GM12878 (cell line): Measurements from ENCODE around the gene EIF3B. TPM values are rescaled to one million over a fixed set of nuclear protein-coding genes. Genes with fewer than 3 reads are reported as not detected.

ENCODE experiments used
- ATAC-seq: fragments of 200-7000 bp; cut with Tn5 transposase; 3 replicates; pipeline ENCODE4 v1.9.1; 2020; ENCODE audit warnings: mild to moderate bottlenecking, moderate library complexity
- BruUV-seq: library from RNA; stranded (reverse); fragments of 400-500 nt; replicated peaks from 2 replicates; lab custom pipeline; 2021; lab: Mats Ljungman, UMichigan
- CTCF ChIA-PET: fragments of 300-600 bp; sonication (Branson Sonifier 250); formaldehyde crosslinking; extraction: SDS; loops from one replicate; lab custom pipeline; 2021; ENCODE audit warnings: inconsistent platforms; lab: Yijun Ruan, JAX
- POLR2A ChIA-PET: fragments of 350-600 bp; formaldehyde crosslinking; extraction: SDS; loops from one replicate; lab custom pipeline; 2021; ENCODE audit warnings: inconsistent platforms; lab: Charles Lee
- RAD21 ChIA-PET: fragments of 300-600 bp; sonication (Branson Sonifier 250); formaldehyde crosslinking; loops from one replicate; lab custom pipeline; 2023; ENCODE audit warnings: antibody characterized with exemption; ENCODE audit not compliant: unreplicated experiment; lab: Charles Lee
- SMC1A ChIA-PET: fragments of 300-600 bp; sonication (Branson Sonifier 250); formaldehyde crosslinking; loops from one replicate; lab custom pipeline; 2023; ENCODE audit not compliant: unreplicated experiment, uncharacterized antibody; lab: Charles Lee
- DNase-seq: peaks from one replicate; pipeline ENCODE4 v3.0.0-alpha.2; 2011; ENCODE audit warnings: low read depth, low spot score
- FAIRE-seq: peaks from 3 replicates; lab custom pipeline; 2011; peaks lifted over from hg19 to GRCh38; lab: Jason Lieb, UNC
- H2AFZ ChIP-seq: 2 replicates; pipeline ENCODE4 v1.6.0; 2011; ENCODE audit warnings: low read depth, low read length, control low read depth; ENCODE audit not compliant: control insufficient read depth
- H3K27ac ChIP-seq: 2 replicates; pipeline ENCODE4 v1.5.1; 2011; ENCODE audit warnings: control low read depth; ENCODE audit not compliant: control insufficient read depth, insufficient read depth
- H3K27me3 ChIP-seq, 2 experiments: replicated peaks in 1 of 2; 2 replicates each; pipeline versions ENCODE4 v1.6.0 to v1.6.1; 2011; ENCODE audit warnings: low read length in 1 of 2; ENCODE audit not compliant: control insufficient read depth in 2 of 2, insufficient read depth in 2 of 2
- H3K36me3 ChIP-seq, 2 experiments: 2 replicates each; pipeline ENCODE4 v1.5.1; 2011; ENCODE audit warnings: low read length in 1 of 2; ENCODE audit not compliant: control insufficient read depth in 2 of 2, insufficient read depth in 2 of 2
- H3K4me1 ChIP-seq: 2 replicates; pipeline ENCODE4 v1.6.1; 2011; ENCODE audit warnings: mild to moderate bottlenecking, low read length, moderate library complexity, mixed read lengths; ENCODE audit not compliant: control insufficient read depth, insufficient read depth
- H3K4me2 ChIP-seq: 2 replicates; pipeline ENCODE4 v1.6.0; 2011; ENCODE audit warnings: control low read depth; ENCODE audit not compliant: control insufficient read depth, insufficient read depth
- H3K4me3 ChIP-seq: fragments of 200-600 bp; sonication (generic); 2 replicates; pipeline ENCODE4 v1.5.1; 2016
- H3K79me2 ChIP-seq: 2 replicates; pipeline ENCODE4 v1.6.0; 2011; ENCODE audit warnings: low read length; ENCODE audit not compliant: control insufficient read depth, insufficient read depth
- H3K9ac ChIP-seq: 2 replicates; pipeline ENCODE4 v1.8.0; 2011; ENCODE audit warnings: low read length, control low read depth, mixed read lengths; ENCODE audit not compliant: control insufficient read depth, insufficient read depth
- H3K9me3 ChIP-seq: replicated peaks from 3 replicates; pipeline ENCODE4 v1.5.1; 2011; ENCODE audit warnings: mild to moderate bottlenecking, low read length; ENCODE audit not compliant: control insufficient read depth, insufficient read depth
- H4K20me1 ChIP-seq: 2 replicates; pipeline ENCODE4 v1.6.0; 2011; ENCODE audit not compliant: control insufficient read depth, insufficient read depth
- ATF7 ChIP-seq: fragments of 450-650 bp; IDR thresholded peaks from 2 replicates; pipeline ENCODE4 v1.6.1; 2016; ENCODE audit warnings: low read depth, mild to moderate bottlenecking
- EGR1 ChIP-seq, 2 experiments: IDR thresholded peaks; 1 replicate in 1 of 2; 2 replicates in 1 of 2; pipeline ENCODE4 v1.6.1; 2011 to 2012; ENCODE audit warnings: low read depth in 2 of 2, low read length in 2 of 2, borderline replicate concordance in 1 of 2, mild to moderate bottlenecking in 1 of 2, moderate library complexity in 1 of 2
- HDGF ChIP-seq: fragments of 450-650 bp; IDR thresholded peaks from 2 replicates; pipeline ENCODE4 v1.6.1; 2016; ENCODE audit warnings: antibody characterized with exemption
- IKZF1 ChIP-seq: fragments of 450-650 bp; conservative IDR thresholded peaks from 2 replicates; pipeline ENCODE4 v1.6.1; 2017; ENCODE audit warnings: antibody characterized with exemption, mild to moderate bottlenecking
- JUND ChIP-seq: IDR thresholded peaks from 2 replicates; pipeline ENCODE4 v1.6.1; 2012; ENCODE audit warnings: low read depth, mild to moderate bottlenecking, low read length, improper control_type of control experiment, moderate library complexity
- PAX5 ChIP-seq: IDR thresholded peaks from 2 replicates; pipeline ENCODE4 v1.6.1; 2011; ENCODE audit warnings: low read depth, low read length, borderline replicate concordance
- PKNOX1 ChIP-seq: fragments of 450-650 bp; IDR thresholded peaks from 2 replicates; pipeline ENCODE4 v1.6.1; 2016; ENCODE audit warnings: mild to moderate bottlenecking
- POLR2AphosphoS2 ChIP-seq: IDR thresholded peaks from 2 replicates; pipeline ENCODE4 v1.6.1; 2011; ENCODE audit warnings: low read depth, mild to moderate bottlenecking, low read length, improper control_type of control experiment, moderate library complexity
- RAD21 ChIP-seq: IDR thresholded peaks from 2 replicates; pipeline ENCODE4 v1.6.1; 2011; ENCODE audit warnings: mild to moderate bottlenecking, low read depth, low read length, moderate library complexity; ENCODE audit not compliant: insufficient read depth
- SKIL ChIP-seq: fragments of 450-650 bp; IDR thresholded peaks from 2 replicates; pipeline ENCODE4 v1.6.1; 2017; ENCODE audit warnings: mild to moderate bottlenecking, low read depth, inconsistent platforms; ENCODE audit not compliant: poor library complexity, severe bottlenecking
- TAF1 ChIP-seq: IDR thresholded peaks from 2 replicates; pipeline ENCODE4 v1.6.1; 2011; ENCODE audit warnings: mild to moderate bottlenecking, low read depth, low read length, borderline replicate concordance
- TCF3 ChIP-seq: IDR thresholded peaks from 2 replicates; pipeline ENCODE4 v1.6.1; 2012; ENCODE audit warnings: low read depth, mild to moderate bottlenecking, low read length, borderline replicate concordance; ENCODE audit not compliant: insufficient read depth
- YY1 ChIP-seq: IDR thresholded peaks from 2 replicates; pipeline ENCODE4 v1.6.1; 2011; ENCODE audit warnings: low read depth, mild to moderate bottlenecking, low read length
- ZSCAN29 ChIP-seq: fragments of 450-650 bp; IDR thresholded peaks from 2 replicates; pipeline ENCODE4 v1.6.1; 2017; ENCODE audit warnings: mild to moderate bottlenecking, moderate library complexity
- WGBS: methylation state at CpG from one replicate; pipeline ENCODE4 v1.1.6; 2016; ENCODE audit warnings: low lambda C conversion rate; ENCODE audit not compliant: insufficient replicate concordance, insufficient coverage; ENCODE audit errors: missing lambda C conversion rate; 5-methylcytosine and 5-hydroxymethylcytosine counted together
- in situ Hi-C: fragments of 300-500 bp; cut with MboI; formaldehyde crosslinking; loops from 9 replicates; pipeline ENCODE4 v1.14.3; 2018; ENCODE audit warnings: mixed read lengths
- intact Hi-C: fragments of 100-400 bp; cut with micrococcal nuclease; formaldehyde crosslinking; loops from one replicate; pipeline ENCODE4 v1.14.2; 2022; ENCODE audit not compliant: unreplicated experiment
- polyA plus RNA-seq, 11 experiments: library from polyadenylated mRNA; depleted of rRNA in 4 of 11; unstranded in 6 of 11; stranded (reverse) in 5 of 11; fragments of >200 nt; fragmentation: Nextera tagmentation in 4 of 11; fragmentation: Illumina TruSeq in 1 of 11; extraction: Ambion mirVana in 4 of 11; extraction: Trizol in 1 of 11; gene quantifications; 1 replicate in 1 of 11; 2 replicates in 10 of 11; pipeline versions ENCODE4 v1.2.1 to v1.2.3, GENCODE V29; 2011 to 2016; ENCODE audit warnings: inconsistent platforms in 2 of 11, missing spikeins in 2 of 11, low read depth in 1 of 11
- total RNA-seq, 4 experiments: library from RNA; depleted of rRNA in 3 of 4; stranded (reverse); fragments of >200 nt in 3 of 4; fragmentation: Illumina TruSeq in 1 of 4; extraction: Trizol in 1 of 4; gene quantifications; 2 replicates each; pipeline versions ENCODE4 v1.2.1 to v1.2.3, GENCODE V29; 2013 to 2021

The EIF3B gene
- total and polyA plus RNA-seq, 10 of the 15 experiments (the other 5 are each of a cell fraction or from before 2014, with no cell fraction given), result 17.6 to 275 (median 153) TPM

- no peak for TF ChIP-seq POLR2AphosphoS2
- TF ChIP-seq SKIL, result peak; percentile 93
- TF ChIP-seq TCF3, result peak; percentile 63; the same call in 1 of the 2 replicates
- peak; percentile 90 for TF ChIP-seq IKZF1
These were observed 51.1 kb downstream of the EIF3B start (continued) for GRCh38 chr7:2405601-2406345.

GRCh38 chr7:2409745-2410414, 55.3 kb downstream of the EIF3B start:
- ChIA-PET CTCF (interaction anchor here (0.6 to 1.1 kb wide), 4 partner anchors 26 to 247 kb away, joined by 3 read pairs; no protein-coding TSS in a partner anchor), RAD21 (no interaction called here), SMC1A (interaction anchor here (1.0 kb wide), 1 partner anchor 59 kb away, joined by 4 read pairs; no protein-coding TSS in a partner anchor), POLR2A (interaction anchor here (0.5 kb wide), 1 partner anchor 232 kb away, joined by 3 read pairs; no protein-coding TSS in a partner anchor)
- WGBS, result 93% methylated on average over 15 of the region's 15 CpGs
- in situ Hi-C loops (no loop called here), intact Hi-C loops (loop anchor here (5.0 kb wide), 1 partner anchor 113 kb away; no protein-coding TSS in a partner anchor)
- TF ChIP-seq YY1, result no peak
- TF ChIP-seq RAD21, result no peak
- TF ChIP-seq PAX5, result no peak
- TF ChIP-seq PKNOX1, result peak; percentile 63; the same call in 1 of the 2 replicates
- TF ChIP-seq JUND, result no peak
- TF ChIP-seq TAF1, result no peak
- peak; percentile 23; the same call in 1 of the 2 replicates for TF ChIP-seq ATF7
- TF ChIP-seq HDGF, result no peak
- TF ChIP-seq IKZF1, result 0 out of 2 replicates have a peak, but pooled peaks have one; percentile 20
- no peak for TF ChIP-seq ZSCAN29
- TF ChIP-seq EGR1 (IDR thresholded peaks at IDR 0.05; ENCODE audit: borderline replicate concordance in 1 of 2, low read depth in 2 of 2, low read length in 2 of 2), result no peak
- H3K4me1 ChIP-seq, result peaks cover 38% of the 10 kb centered on the region
- ATAC-seq (peak; percentile 3), FAIRE-seq (no peak), DNase-seq (no peak)
- peaks cover 0 to 6% of the 10 kb centered on the region in 2 experiments; a peak in 1 of 4 replicates for H3K36me3 ChIP-seq
- no peaks in the 10 kb centered on the region for H3K27me3 ChIP-seq
- peaks cover 31% of the 10 kb centered on the region for H3K79me2 ChIP-seq
- H3K4me2 ChIP-seq, result peak overlapping the region; percentile 36
- H3K9me3 ChIP-seq, result no peaks in the 10 kb centered on the region
- H4K20me1 ChIP-seq, result no peaks in the 10 kb centered on the region; the same call in 1 of the 2 replicates
- H3K27ac ChIP-seq, result no peak overlapping the region
- H3K4me3 ChIP-seq, result no peak overlapping the region
- BruUV-seq, result no TSS peak
- no peak overlapping the region for H3K9ac ChIP-seq
- no peak overlapping the region for H2AFZ ChIP-seq
